NCI-H748 (cell line): ENCODE results near the gene HIC1.

Experiments
- DNase-seq: peaks from one replicate; lab custom pipeline; 2025; ENCODE audit not compliant: unreplicated experiment; lab: John Stamatoyannopoulos, UW

HIC1 gene

GRCh38 chr17:2071455-2072281 lies 16.8 kb downstream of the HIC1 start:
- no peak for DNase-seq

DNA sequence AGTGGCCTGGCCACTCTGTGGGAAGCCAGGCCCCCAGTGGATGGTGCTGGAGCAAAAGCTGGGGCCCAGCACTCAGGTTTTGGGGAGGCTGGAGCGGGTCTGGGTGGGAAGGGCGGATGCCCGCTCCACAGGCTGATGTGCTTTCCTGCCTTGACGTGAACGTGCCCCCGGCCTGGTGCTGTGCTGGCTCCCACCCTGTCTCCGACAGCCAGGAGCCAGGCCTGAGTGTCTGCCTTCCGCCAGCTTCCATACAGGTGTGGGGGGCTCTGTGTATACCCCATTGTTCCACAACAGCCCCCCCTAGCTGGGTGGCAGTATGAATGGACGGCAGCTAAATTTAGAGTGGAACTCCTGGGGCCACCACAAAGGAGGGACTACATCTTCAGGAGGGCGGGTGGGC lies 20.0 kb downstream of the HIC1 start:
- no peak for DNase-seq

- DNase-seq, result no peak
Measured at GRCh38 chr17:2075336-2076086, 20.6 kb downstream of the HIC1 start.

DNA sequence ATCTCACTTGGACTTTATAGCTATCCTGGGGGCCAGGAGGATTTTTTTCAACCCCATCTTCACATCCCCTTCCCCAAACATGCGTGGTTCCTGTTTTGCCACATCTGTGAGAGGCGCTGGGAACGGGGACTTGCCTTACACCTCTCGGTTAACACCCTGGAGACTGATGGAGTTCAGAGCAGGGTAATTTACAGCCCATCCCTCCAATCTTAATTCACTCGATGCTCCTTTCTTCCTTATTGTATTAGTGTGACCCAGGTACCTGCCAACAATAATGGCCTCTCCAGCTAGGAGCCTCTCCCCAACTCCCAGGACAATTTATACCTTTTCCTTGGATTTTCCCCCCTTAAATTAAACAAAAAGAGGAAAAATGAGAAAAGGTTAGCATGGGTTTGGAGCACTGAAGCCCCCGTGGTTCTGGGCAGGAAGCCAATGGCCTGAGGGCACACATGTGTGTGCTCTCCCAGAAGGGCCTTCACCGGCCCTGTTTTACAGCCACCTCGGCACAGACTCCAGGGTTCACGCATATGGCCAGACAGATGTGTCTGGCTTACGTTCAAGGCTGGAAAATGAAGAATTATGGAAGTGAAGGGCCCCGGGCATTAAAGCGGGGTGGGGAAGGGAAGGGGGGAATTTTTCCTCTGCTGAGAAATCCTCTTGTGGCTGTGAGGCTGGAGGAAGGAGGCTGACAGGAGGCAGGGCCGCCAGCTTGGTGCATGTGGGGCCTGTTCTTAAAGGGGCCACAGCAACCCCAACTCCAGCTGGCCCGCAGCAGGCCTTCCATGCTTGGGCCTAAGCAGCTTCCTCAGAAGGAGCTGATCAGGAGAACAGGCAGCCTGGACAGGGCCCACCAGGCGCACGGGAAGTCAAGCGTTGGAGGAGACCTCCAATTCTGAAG lies 21.4 kb downstream of the HIC1 start:
- no peak for DNase-seq

- DNase-seq, result no peak
Measured at GRCh38 chr17:2077040-2077439, 22.1 kb downstream of the HIC1 start.

DNA sequence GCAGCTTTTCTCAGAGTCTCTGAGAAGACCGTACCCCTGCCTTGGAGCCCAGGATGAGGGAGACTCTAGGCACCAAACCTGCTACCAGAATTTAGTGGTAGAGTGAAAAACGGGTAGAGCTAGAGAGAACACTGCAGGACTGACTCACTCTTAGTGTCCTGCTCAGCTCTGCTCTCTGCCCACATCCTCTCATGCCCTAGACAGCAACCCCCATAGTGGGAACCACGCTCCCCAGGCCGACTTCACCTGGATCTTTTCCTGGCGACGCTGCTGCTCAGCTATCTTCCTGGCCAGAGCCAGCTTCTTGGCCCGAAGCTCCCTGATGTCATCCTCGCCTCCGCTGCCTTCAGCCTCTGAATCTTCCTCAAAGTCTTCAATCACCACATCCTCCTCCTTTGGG lies 26.7 kb downstream of the HIC1 start:
- no peak for DNase-seq

DNA sequence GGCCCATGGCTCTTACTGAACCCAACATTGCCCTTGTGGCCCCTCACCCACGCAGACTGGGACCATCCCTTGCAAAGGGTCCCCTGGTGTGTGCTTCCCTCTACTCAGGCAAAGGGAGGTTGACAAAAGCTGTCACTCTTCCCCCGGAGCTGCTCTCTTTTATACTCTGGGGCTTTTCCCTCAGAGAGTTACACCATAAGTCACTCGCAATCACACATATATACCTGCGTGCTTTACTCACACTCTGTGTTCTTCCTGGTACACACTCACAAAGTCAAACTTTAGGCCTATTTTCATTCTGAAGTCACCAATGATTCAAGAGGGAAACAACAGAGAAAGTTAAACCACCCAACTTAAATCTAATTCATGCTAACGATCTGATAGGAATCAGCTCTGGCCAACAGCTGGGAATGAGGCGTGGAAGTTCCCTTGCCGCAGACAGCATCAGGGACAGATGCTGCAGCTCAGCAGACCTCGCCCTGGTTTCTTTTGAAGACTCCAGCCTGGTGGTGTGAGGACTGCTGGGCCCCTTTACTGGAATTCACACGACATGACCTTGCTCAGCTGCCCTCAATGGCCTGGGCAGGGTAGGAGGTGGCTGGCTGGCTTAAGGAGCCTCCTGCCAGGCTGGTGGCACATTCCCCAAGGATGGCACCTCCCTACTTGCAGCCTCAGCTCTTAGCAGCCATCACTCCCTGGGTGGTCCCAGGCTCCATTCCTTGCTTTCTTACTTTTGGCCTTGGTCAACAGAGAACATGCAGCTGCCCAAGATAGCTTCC lies 27.3 kb downstream of the HIC1 start:
- DNase-seq, result no peak

DNA sequence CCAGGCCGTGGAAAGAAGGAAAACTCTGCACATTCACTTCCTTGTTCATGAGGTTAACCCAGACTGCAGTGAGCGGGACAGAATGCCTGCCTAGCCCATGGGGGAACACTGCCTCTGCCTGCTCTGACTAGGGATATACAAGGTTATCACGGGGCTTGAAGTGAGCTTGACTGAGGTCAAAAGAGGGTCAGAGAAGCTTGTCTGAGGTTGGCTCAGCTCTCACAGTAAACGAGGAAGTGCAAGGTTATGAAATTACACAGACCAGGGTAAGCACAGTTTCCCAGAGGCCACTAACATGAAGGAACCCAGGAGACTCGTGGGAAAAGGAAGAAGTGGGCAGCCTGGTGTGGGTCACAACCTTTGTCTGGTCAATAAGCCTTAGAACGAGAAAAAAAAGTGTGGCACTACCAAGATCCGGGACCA lies 28.7 kb downstream of the HIC1 start:
- DNase-seq, result no peak

GRCh38 chr17:2084036-2084765 lies 29.3 kb downstream of the HIC1 start:
- no peak for DNase-seq

DNA sequence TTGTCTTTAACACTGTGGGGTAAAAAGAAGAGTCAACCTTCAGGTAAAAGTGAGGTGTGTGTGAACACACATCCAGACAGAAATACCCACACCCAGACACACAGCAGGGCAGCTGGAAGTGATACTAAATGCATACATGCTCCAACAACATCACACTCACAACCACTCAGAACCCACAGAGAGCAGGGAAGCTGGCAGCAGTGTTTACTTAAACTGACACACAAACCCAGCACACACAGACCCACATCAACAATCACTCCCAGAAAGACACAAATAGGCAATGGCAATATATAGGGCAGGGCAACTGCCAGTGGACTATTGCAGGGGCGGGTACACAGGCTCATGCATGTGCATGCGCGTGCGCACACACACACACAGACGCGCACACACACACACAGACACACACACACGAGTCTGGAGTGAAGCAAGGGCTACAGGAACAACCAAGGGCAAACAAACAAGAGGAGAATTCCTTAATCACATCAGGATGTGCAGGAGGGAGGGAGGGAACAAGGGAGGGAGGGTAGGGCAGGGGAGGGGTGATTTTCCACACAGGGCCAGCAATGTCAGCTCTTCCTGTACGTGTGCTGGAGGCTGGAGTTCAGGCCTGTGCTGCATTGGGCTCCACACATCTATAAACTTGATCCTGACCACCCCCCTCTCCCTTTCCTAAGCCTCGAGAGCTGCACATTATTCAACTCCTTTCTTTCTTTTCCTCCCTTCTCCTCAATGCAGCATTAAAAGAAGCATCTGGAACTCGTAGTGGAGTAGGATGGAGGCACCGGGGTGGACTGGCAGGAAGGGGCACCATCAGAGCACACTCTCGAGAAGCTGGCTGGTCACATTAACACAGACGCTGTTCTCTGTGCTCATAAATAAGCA lies 30.1 kb downstream of the HIC1 start:
- DNase-seq, result peak; percentile 19

- DNase-seq, result no peak
Measured at GRCh38 chr17:2085648-2085949, 30.7 kb downstream of the HIC1 start.

DNA sequence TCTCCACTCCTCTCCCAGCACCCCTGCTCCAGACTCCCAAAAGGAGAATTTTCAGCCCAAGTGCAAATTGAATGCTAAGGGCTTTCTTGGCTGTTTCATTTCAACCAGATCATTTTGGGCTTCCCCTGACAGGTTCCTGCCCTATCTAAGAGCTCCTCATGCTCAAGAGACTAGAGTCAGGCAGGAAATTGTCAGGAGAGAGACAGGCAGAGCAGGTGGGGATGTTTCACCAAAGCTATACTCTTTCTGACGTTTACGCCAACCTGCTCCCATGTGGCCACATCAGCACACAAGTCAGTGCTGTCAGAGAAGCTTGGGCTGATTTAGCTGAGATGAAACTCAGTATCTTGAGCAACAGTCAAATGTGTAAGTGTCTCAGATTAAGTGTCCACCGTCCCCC lies 31.4 kb downstream of the HIC1 start:
- no peak for DNase-seq

- DNase-seq, result no peak
Measured at GRCh38 chr17:2087597-2088211, 32.8 kb downstream of the HIC1 start.

DNA sequence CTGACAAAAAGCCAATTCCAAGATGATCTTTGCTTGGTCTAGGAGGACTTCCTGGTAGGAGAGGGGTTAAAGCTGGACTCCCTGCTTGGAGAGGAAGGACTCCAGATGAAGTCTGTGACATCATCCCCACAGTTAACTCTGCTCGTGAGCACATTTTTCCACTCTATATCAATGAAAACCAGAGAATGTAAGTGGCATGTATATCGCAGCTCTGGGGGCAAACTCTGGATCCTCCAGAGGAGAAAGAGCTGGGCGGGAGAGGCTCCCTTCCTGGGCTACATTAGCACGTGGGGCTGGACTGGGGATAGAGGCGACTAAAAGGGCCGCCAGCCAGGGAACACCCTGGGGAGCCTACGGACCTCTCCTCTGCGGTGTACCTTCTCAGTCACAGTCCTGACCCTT lies 34.1 kb downstream of the HIC1 start:
- DNase-seq, result no peak

GRCh38 chr17:2090210-2090641 lies 35.3 kb downstream of the HIC1 start:
- no peak for DNase-seq

DNA sequence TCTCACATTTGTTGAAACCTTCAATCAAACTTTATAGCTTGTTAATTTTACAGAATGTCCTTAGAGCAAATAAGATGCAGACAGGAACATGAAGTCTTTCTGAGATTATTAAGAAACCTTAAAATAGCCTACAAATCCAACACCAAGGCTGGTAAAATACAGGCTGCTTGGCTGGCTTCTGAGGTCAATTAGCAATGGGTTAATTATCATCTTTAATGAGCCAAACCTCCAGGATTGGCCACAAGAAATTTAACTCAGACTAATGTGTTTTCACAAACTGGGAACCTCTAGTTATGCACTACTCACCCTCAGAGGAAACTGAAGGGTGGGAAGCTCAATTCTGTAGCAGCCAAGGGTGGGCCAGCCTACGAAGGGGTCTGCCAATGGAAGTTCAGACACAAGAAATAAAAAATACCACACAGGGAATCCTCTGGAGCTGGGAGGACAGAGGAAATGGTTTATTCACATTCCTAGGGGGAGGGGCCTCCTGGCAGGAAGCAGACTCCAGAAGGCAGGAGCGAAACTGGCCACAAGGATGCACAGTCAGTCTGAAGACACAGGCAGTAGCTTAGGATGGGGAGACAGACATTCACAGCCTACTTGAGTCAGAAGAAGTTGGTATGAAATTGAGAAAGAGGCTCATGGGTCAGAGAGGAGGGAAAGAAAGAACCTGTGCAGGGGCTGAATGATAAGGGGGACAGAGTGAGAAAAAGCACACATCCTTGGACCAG lies 36.1 kb downstream of the HIC1 start:
- no peak for DNase-seq

GRCh38 chr17:2092253-2092652 lies 37.4 kb downstream of the HIC1 start:
- DNase-seq, result no peak

- no peak for DNase-seq
Measured at GRCh38 chr17:2093349-2093748, 38.4 kb downstream of the HIC1 start.
